GM21367 (cell line): ENCODE measurements around the gene GPRC5D.

Experiments
- ATAC-seq: cut with Tn5 transposase; IDR thresholded peaks from one replicate; pipeline ENCODE4 v1.9.1; 2021; ENCODE audit not compliant: unreplicated experiment

The GPRC5D gene

DNA sequence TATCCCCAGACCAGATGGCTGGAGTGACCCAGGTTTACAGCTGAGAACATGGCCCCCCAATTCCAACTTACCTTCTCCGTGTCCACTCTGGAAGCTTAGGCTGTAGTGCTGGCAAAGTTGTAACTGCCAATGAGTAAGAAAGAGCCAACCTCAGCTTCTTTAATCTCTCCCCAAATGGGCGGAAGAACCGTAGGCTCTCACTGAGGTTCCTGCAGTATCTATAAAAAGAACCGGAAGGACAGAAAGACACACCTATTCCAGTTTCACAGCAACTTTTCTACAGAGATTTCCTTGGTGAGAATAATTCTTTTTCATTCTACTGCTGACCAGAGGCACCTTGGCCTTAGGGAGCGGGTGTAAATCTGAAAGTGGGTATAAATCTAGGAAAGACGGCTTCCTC lies at the start of gene GPRC5D:
Gene GPRC5D, minus strand, starts transcription at position 135 of the 400 bp plus-strand sequence. CDS start 1,786 bp downstream, outside the sequence.
- ATAC-seq, result no peak

DNA sequence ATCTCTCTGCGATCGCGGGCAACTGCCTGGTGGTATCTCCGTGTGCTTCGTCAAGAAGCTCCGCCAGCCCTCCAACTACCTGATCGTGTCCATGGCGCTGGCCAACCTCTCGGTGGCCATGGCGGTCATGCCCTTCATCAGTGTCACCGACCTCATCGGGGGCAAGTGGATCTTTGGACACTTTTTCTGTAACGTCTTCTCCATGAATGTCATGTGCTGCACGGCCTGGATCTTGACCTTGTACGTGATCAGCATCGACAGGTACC lies 49.7 kb upstream of the GPRC5D start:
- ATAC-seq, result no peak

DNA sequence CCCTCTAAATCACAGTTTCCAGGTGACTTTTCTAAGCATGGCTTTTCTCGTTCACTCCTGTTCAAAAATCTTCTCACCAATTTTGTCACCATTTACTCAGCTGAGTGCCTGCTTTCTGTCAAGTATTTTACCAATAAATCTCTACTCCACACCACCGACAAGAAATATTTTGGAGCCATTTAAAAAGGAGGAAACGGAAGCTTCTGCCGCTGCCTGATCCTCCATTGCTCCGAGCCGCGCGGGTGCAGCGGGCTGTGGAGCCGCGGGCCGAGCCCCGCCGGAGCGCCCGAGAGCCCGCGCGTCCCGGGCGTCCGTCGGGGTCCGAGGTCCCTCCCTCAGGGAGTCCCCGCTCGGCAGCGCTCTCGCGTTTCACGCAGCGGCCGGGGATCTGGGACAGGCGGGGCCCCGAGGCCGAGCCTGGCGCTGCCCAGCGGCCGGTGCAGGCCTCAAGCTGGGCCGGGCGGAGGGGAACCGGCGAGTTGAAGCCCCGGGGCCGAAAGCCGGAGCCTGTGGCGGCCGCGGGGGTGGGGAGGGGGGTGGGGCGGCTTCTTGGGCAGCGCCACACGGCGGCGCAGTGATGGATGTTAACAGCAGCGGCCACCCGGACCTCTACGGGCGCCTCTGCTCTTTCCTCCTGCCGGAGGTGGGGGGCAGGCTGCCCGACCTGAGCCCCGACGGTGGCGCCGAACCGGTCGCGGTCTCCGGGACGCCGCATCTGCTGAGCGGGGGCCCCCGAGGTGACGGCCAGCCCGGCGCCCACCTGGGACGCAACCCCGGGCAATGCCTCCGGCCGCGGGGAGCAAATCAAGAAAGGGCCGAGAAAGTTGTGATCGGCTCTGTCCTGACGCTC lies 49.2 kb upstream of the GPRC5D start:
- no peak for ATAC-seq

DNA sequence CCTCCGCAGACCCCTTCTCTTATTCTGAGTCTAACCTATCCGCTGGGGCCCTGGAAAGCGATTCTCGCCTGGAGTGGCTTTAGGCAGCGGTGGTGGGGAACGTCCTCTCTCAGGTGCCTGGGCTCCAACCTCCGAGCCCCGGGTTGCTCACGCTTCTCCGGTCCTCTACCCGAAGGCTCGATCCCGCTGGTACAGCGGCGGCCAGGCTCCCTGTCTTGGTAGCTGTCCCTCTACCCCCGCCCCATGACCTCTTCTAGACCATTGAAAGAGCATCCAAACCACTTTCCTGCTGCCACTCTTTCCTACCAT lies 48.6 kb upstream of the GPRC5D start:
- peak; percentile 22 for ATAC-seq

DNA sequence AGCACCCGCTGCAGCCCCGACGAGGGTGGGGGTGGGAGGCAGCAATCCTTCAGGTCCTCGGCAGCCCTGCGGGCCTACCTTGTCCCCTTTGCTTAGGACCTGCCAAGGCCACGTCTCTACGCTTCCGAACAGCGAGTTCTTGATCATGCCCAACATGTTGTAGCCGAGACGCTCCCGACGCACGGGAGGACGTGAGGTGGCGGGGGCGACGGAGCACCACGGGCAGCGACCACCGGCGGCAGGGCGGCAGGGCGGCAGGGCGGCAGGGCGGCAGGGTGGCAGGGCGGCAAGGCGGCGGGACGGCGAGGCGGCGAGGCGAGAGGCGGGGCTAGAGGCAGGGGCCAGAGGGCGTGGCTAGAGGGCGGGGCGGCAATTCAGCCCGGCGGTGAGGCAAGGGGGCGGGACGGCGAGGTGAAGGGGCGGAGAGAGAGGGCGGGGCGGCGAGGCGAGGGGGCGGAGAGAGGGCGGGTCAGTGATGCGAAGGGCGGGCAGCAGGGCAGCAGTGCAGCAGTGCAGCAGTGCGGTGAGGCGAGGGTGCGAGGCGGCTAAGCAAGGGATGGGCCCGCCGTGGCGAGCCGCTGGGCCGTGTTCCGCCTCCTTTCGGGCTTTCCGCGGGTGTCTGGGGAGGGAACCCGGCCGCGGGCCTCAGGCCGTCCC lies 48.1 kb upstream of the GPRC5D start, which contains the start of gene HEBP1:
Gene HEBP1, minus strand, starts transcription at position 307 of the 657 bp plus-strand sequence. Its CDS starts 151 bp downstream, at position 156.
- ATAC-seq, result peak; percentile 63

GRCh38 chr12:12999271-12999958 lies 47.4 kb upstream of the GPRC5D start:
- ATAC-seq, result no peak

- ATAC-seq, result no peak
These were observed 46.3 kb upstream of the GPRC5D start for GRCh38 chr12:12998248-12998647.

DNA sequence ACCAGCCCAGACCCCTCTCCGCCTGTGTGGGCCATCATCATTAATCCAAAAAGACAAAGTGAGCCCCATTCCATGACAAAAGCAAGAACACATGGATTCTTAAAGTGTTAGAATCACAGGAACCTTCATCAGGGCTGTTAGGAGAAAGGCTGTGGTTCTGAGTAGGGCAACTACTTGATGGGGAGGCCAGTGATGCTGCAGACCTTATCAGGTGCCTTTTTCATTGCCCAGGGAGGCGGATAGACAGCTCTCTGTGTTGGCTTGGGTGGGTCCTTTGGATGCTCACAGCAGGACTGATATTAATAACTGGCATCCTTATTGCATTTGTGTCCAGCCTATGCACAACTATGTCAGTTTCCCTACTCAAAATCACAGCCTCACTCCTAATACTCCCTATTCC lies 45.8 kb upstream of the GPRC5D start:
- no peak for ATAC-seq

DNA sequence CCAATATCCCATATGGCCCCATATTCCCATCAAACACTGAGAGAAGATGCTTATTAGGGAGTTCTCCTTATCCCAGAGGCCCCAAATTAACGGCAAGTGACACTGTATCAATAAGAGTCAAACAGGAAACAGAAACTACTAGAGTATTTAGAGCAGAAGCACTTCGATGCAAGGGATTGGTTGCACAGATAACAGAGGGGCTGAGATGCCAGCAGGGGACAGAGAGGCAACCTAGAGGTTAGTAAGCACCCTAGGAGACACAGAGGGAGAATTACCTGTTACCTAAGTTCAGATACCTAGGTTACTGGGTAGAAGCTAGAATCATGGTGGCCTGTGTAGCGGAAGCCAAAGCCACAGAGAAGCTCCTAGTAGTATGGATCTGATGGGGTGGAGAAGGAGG lies 45.2 kb upstream of the GPRC5D start:
- ATAC-seq, result no peak

DNA sequence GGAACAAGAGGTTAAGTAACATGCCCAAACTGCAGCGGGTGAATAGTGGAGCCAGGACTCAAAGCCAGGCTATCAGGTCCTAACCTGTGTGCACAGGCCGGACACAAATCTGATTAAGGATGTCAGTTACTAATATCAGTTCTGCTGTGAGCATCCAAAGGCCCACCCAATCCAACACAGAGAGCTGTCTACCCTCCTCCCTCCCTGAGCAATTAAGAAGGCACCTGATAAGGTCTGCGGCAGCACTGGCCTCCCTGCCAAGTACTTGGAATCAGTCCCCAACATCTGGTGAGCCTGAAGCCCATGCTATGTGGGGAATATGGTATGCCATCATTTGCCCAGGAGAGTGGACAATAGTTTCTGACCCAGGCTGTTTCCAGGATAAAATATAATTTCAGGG lies 44.2 kb upstream of the GPRC5D start:
- ATAC-seq, result no peak

DNA sequence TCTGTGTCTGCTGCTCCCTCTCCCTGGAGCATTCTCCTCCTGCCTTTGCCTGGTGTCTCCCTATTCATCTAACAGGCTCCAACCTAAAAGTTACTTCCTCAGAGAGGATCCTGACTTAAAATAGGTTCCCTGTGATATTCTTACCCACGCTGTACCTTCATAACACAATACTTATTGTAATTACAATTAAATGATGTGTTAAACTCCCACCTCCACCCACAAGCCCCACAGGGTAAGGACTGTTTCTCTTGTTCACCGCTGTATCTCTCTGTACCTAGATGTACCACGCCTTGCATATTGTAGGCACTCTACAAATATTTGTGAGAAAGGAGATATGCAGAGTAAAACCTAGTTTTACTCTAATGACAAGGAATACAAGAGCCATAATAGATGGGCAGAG lies 43.1 kb upstream of the GPRC5D start:
- no peak for ATAC-seq

DNA sequence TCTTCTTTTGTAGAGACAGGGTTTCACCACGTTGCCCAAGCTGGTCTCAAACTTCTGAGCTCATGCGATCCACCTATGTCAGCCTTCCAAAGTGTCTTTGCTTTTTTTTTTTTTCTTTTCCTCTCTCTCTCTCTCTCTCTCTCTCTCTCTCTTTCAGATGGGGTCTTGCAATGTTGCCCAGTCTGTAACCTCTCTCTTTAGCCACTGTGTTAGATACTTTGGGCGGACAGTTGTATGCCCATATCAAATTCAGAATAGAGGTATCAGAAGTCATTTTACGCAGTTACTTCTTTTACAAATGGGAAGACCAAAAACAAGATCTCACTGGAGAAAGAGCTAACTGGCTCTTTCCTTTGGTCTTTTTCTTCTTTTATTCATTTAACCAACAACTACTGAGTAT lies 41.4 kb upstream of the GPRC5D start:
- no peak for ATAC-seq

DNA sequence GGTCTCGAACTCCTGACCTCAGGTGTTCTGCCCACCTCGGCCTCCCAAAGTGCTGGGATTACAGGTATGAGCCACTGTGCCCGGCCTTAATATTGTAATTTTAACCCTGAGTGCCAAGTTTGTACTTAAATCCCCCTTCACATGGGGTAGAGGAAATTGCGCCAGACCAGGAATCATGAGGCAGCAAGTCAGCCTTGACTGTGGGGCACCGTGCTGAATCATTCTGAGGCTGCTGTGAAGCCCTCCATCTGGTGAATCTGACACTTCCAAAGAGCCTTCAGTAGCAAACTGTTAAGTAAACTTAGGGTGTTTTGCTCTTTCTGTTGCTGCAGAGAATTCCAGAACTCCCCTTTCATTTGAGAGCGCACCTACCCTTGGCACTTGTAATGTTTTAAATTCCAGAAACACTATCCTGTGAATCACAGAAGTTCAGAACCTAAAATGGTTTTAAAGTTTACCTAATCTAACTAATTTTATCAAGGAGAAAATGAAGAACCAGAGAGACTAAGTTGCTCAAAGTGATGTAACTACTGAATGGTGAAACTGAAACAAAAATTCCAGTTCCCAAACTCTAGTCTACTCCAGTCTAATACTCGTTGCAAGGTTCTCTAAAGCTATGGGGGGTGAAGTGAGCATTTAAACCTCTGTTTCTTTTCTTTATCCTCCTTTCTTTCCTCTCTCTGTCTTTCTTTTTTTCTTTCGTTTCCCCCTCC lies 40.6 kb upstream of the GPRC5D start:
- ATAC-seq, result no peak

DNA sequence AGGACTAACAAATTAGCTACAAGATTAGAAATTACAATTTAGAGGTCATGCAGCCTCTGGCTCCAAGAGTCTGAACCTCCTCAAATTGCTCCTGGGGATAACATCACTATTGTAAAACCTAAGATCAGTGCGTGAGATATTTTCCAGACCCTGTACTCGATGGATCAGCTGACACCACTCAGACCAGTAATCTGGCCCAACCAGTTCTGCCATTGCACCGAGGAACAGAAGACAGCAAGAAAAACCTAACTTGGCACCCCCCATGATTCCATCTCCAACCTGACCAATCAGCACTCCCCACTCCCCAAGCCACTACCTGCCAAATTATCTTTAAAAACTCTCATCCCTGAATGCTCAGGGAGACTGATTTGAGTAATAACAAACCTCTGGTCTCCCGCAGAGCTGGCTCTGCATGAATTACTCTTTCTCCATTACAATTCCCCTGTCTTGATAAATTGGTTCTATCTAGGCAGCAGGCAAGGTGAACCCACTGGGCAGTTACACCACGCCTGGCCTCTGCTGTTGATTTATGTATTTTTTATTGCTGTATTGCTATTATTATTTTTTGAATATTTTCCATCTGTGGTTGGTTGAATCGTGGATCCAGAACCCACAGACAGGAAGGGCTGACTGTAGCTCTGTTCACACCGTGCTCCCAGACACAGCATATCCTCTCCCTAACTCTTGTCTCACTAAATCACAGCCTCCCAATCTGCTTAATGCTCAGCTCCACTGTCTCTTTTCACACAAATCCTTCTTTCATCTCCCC lies 38.9 kb upstream of the GPRC5D start:
- ATAC-seq, result no peak

DNA sequence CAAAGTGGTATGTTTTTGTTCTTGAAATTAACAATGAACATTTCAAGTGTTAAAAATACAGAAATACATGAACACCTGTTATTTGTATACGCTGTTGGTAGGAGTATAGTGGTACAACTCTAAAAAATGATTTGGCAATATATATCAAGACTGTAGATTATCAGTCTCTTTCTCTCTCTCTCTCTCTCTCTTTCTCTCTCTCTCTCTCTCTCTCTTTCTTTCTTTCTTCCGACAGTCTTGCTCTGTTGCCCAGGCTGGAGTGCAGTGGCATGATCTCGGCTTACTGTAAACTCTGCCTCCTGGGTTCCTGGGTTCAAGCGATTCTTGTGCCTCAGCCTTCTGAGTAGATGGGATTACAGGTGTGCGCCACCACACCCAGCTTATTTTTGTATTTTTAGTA lies 35.5 kb upstream of the GPRC5D start:
- no peak for ATAC-seq

DNA sequence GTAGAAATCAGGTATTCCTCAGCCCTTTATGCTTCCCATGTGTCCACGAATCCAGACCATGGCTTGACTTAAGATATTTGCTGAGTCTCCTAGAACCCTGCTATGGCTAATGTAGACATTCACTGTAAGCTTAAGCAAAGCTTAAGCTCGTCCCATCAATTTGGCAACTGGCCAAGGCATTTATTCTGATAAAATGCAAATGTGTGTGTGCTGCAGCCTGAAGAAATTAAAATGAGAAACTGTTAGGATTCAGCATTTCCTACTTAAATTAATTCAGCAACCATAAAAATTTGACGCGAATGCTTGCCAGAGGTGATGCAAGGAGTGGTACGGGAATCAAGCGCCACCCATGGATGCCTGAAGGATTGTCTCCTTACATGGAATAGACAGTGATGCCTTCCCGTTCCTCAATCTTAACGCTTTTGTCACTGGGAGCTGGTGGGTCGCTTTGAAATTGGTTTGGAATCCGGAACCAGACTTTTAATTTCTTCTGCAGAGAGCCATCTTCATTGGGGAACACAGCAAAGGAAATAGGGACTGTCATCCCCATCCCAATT lies 34.9 kb upstream of the GPRC5D start:
- no peak for ATAC-seq

GRCh38 chr12:12985817-12986408 lies 33.9 kb upstream of the GPRC5D start:
- ATAC-seq, result no peak

DNA sequence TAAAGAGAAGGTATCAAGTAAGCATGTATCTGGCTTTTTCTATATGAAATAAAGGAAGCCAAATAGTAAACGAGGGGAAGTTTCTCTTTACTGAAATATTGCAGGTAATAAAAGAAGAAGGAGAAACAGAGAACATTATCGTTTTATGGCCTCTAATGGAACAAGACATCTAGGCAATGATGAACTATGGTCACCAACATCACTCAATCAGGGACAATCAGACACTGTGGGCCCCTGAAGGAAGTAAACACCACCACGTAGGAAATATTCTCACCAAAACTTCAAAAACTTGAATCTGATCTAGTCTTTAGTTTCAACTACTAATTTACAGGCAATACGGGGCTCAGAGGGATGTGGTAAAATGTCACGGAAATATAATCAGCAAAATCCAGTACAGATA lies 32.2 kb upstream of the GPRC5D start:
- no peak for ATAC-seq

DNA sequence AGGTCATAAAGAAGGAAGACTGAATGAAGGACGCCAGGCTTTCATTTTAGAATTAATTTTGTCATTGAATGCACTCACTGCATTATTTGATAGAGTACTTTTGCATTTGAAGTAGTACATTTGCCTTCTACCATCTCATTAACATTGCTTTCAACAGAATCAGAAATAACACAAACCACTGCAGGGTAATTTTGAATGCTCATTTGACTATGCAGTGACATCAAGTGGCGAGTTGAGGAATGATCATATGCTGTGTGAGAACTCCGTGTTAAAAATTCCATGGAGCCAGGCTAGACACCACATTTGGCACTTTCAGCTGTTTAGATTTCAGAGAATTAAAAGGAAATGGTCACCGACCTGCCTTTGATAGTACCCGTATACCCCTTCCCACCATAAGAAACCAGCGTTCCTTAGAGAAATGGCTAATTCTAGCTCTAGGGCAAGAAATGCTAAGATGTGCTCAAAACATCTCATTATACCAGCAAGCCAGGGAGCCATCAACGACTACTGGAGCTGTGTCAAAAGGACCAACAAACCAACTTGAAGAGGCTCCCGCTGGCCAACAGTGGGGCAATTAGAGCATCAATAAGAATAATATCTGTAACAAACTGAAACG lies 31.6 kb upstream of the GPRC5D start:
- no peak for ATAC-seq

DNA sequence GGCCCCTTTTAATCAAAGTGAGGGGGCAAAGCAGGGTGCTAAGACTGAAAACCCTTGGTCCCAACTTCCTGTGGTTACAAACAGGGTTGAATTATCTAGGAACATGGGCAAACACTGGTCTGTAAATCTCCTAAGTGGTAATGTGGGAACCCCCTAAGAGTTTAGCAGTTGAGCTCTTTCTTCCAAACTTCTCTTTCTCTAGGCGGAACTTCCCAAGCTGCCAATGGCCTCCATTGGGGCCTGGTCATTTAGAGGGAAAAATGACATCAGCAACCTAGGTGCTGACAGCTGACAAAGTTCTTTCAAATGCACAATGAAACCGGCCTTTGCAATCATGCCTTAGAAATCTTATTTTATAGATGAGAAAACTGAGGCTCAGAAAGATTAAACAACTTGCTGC lies 30.4 kb upstream of the GPRC5D start:
- no peak for ATAC-seq
